Liver (tissue), 9 donors: ENCODE data around the gene NHSL2. TPM values are rescaled to one million over a fixed set of nuclear protein-coding genes. Genes with fewer than 3 reads are reported as not detected.

Experiments
- DNase-seq: peaks from one replicate; pipeline ENCODE4 v3.0.0-alpha.2; 2017; ENCODE audit warnings: low spot score
- H3K27ac ChIP-seq, 2 donors: one replicate each; pipeline ENCODE4 v1.7.0; 2013; ENCODE audit warnings: inconsistent platforms in 2 of 2, low read length in 2 of 2, control low read depth in 1 of 2, low read depth in 1 of 2, mild to moderate bottlenecking in 1 of 2
- H3K27me3 ChIP-seq, 4 donors: one replicate each; pipeline versions ENCODE4 v1.6.1 to v1.7.0; 2013; ENCODE audit warnings: low read length in 3 of 4, inconsistent platforms in 1 of 4, mild to moderate bottlenecking in 1 of 4, moderate library complexity in 1 of 4; ENCODE audit not compliant: control insufficient read depth in 4 of 4, insufficient read depth in 4 of 4
- H3K36me3 ChIP-seq, 4 donors: one replicate each; pipeline versions ENCODE4 v1.6.1 to v1.7.0; 2013; ENCODE audit warnings: low read length in 3 of 4, mild to moderate bottlenecking in 3 of 4, low read depth in 1 of 4, moderate library complexity in 1 of 4; ENCODE audit not compliant: control insufficient read depth in 4 of 4, insufficient read depth in 3 of 4
- H3K4me1 ChIP-seq, 4 donors: one replicate each; pipeline versions ENCODE4 v1.6.1 to v1.7.0; 2013; ENCODE audit warnings: low read length in 3 of 4, mild to moderate bottlenecking in 3 of 4, moderate library complexity in 1 of 4; ENCODE audit not compliant: control insufficient read depth in 4 of 4, insufficient read depth in 4 of 4
- H3K4me3 ChIP-seq, 3 donors: one replicate each; pipeline versions ENCODE4 v1.6.1 to v1.7.0; 2013; ENCODE audit warnings: low read length in 3 of 3, control low read depth in 1 of 3, low read depth in 1 of 3, mild to moderate bottlenecking in 1 of 3
- H3K9ac ChIP-seq, 2 donors: one replicate each; pipeline ENCODE4 v1.7.0; 2013; ENCODE audit warnings: low read length in 2 of 2, mild to moderate bottlenecking in 2 of 2, moderate library complexity in 2 of 2, control low read depth in 1 of 2, low read depth in 1 of 2
- H3K9me3 ChIP-seq, 4 donors: one replicate each; pipeline versions ENCODE4 v1.6.1 to v1.7.0; 2013; ENCODE audit warnings: low read length in 3 of 4; ENCODE audit not compliant: control insufficient read depth in 4 of 4
- ATF3 ChIP-seq: IDR thresholded peaks from 2 replicates; pipeline ENCODE4 v1.6.1; 2016; ENCODE audit warnings: antibody characterized with exemption
- CTCF ChIP-seq: fragments of 150-350 bp; IDR thresholded peaks from 2 replicates; pipeline ENCODE4 v1.5.1; 2017; ENCODE audit warnings: improper control_type of control experiment, low read depth, low read length; ENCODE audit not compliant: missing input control
- EGR1 ChIP-seq, 2 donors: IDR thresholded peaks; 2 replicates each; pipeline ENCODE4 v1.6.1; 2016 to 2018; ENCODE audit warnings: antibody characterized with exemption in 2 of 2, low read depth in 2 of 2
- FOXA1 ChIP-seq: IDR thresholded peaks from 2 replicates; pipeline ENCODE4 v1.6.1; 2016; ENCODE audit warnings: antibody characterized with exemption
- FOXA2 ChIP-seq: IDR thresholded peaks from 2 replicates; pipeline ENCODE4 v1.6.1; 2016; ENCODE audit warnings: antibody characterized with exemption
- GABPA ChIP-seq, 2 donors: IDR thresholded peaks in 1 of 2; conservative IDR thresholded peaks in 1 of 2; 2 replicates each; pipeline ENCODE4 v1.6.1; 2016; ENCODE audit warnings: antibody characterized with exemption in 2 of 2, mild to moderate bottlenecking in 1 of 2, moderate library complexity in 1 of 2
- HNF4A ChIP-seq, 2 donors: conservative IDR thresholded peaks; 2 replicates each; pipeline ENCODE4 v1.6.1; 2016; ENCODE audit warnings: antibody characterized with exemption in 2 of 2, mild to moderate bottlenecking in 2 of 2
- HNF4G ChIP-seq: IDR thresholded peaks from 2 replicates; pipeline ENCODE4 v1.6.1; 2016; ENCODE audit warnings: antibody characterized with exemption
- JUND ChIP-seq, 2 donors: IDR thresholded peaks; 2 replicates each; pipeline ENCODE4 v1.6.1; 2016; ENCODE audit warnings: antibody characterized with exemption in 2 of 2
- MAX ChIP-seq: IDR thresholded peaks from 2 replicates; pipeline ENCODE4 v1.6.1; 2016; ENCODE audit warnings: antibody characterized with exemption
- NR2F2 ChIP-seq: IDR thresholded peaks from 2 replicates; pipeline ENCODE4 v1.6.1; 2016; ENCODE audit warnings: antibody characterized with exemption
- RAD21 ChIP-seq, 2 donors: IDR thresholded peaks; 2 replicates each; pipeline ENCODE4 v1.6.1; 2016; ENCODE audit warnings: antibody characterized with exemption in 2 of 2, mild to moderate bottlenecking in 2 of 2
- REST ChIP-seq: IDR thresholded peaks from 2 replicates; pipeline ENCODE4 v1.6.1; 2016; ENCODE audit warnings: antibody characterized with exemption, mild to moderate bottlenecking
- RXRA ChIP-seq, 2 donors: IDR thresholded peaks; 2 replicates each; pipeline ENCODE4 v1.6.1; 2017 to 2018; ENCODE audit warnings: antibody characterized with exemption in 2 of 2, mild to moderate bottlenecking in 1 of 2
- SP1 ChIP-seq: IDR thresholded peaks from 2 replicates; pipeline ENCODE4 v1.6.1; 2018; ENCODE audit warnings: antibody characterized with exemption, mild to moderate bottlenecking
- TAF1 ChIP-seq: conservative IDR thresholded peaks from 2 replicates; pipeline ENCODE4 v1.6.1; 2016; ENCODE audit warnings: antibody characterized with exemption, mild to moderate bottlenecking
- YY1 ChIP-seq: IDR thresholded peaks from 2 replicates; pipeline ENCODE4 v1.6.1; 2016; ENCODE audit warnings: antibody characterized with exemption, mild to moderate bottlenecking
- ZBTB33 ChIP-seq: IDR thresholded peaks from 2 replicates; pipeline ENCODE4 v1.6.1; 2016; ENCODE audit warnings: antibody characterized with exemption
- whole genome bisulfite sequencing: extraction: QIAGEN DNeasy Blood & Tissue Kit; methylation state at CpG from one replicate; pipeline ENCODE4 v1.1.7; 2013; 5-methylcytosine and 5-hydroxymethylcytosine counted together
- polyA plus RNA-seq, 2 donors: library from polyadenylated mRNA; stranded (reverse) in 1 of 2; unstranded in 1 of 2; fragments of 200-250 nt in 1 of 2; fragments of >200 nt in 1 of 2; fragmentation: Nextera tagmentation in 1 of 2; extraction: Ambion mirVana in 1 of 2; gene quantifications; one replicate each; pipeline versions ENCODE4 v1.2.1 to v1.2.3, GENCODE V29; 2013 to 2015
- total RNA-seq, 2 donors: library from RNA; depleted of rRNA; stranded (reverse); fragments of >200 nt; gene quantifications; one replicate each; pipeline ENCODE4 v1.2.3, GENCODE V29; 2014
- donor health status: healthy.
- donor health status: healthy.
- donor health status: healthy.
- donor health status: healthy.
- donor health status: healthy.

The NHSL2 gene
- total and polyA plus RNA-seq, 4 donors, result 0.45 to 1.3 (median 1.1) TPM

- no peak for TF ChIP-seq CTCF
- TF ChIP-seq ATF3, result no peak
- no peak for TF ChIP-seq SP1
Measured at GRCh38 chrX:72105436-72105835, 194.8 kb downstream of the NHSL2 start (continued).

GRCh38 chrX:72107320-72107719 is 196.7 kb downstream of the NHSL2 start:
- no peak for DNase-seq
- WGBS, result 44% methylated on average over 6 of the region's 6 CpGs
- Histone ChIP-seq H3K9me3 (no peaks in the 10 kb centered on the region), H3K9ac (no peak overlapping the region), H3K4me1 (peaks cover 0 to 11% (median 4%) of the 10 kb centered on the region in 4 donors), H3K27me3 (no peaks in the 10 kb centered on the region), H3K36me3 (no peaks in the 10 kb centered on the region), H3K27ac (peak overlapping the region in 1 of 2 donors; percentile 64), H3K4me3 (no peak overlapping the region)
- TF ChIP-seq YY1 (no peak), MAX (peak; percentile 18), ATF3 (peak; percentile 51), TAF1 (no peak), RXRA (IDR thresholded peaks at IDR 0.05) (no peak), GABPA (IDR thresholded peaks at IDR 0.05 in 1 of 2, conservative IDR thresholded peaks at IDR 0.05 in 1 of 2) (no peak), FOXA1 (no peak), HNF4G (no peak), SP1 (no peak), EGR1 (IDR thresholded peaks at IDR 0.05; ENCODE audit: low read depth in 2 of 2) (no peak), CTCF (no peak), REST (no peak), JUND (IDR thresholded peaks at IDR 0.05) (peak; percentile 47 to 68), ZBTB33 (no peak), RAD21 (IDR thresholded peaks at IDR 0.05) (peak; percentile 6 to 43), HNF4A (conservative IDR thresholded peaks at IDR 0.05) (peak in 1 of 2 donors; percentile 30), NR2F2 (no peak), FOXA2 (no peak)
